Tibial nerve (tissue), 4 donors: ENCODE data around the gene TMEM266.

Experiments used
- CTCF ChIP-seq, 5 experiments: fragments of 200-600 bp in 3 of 5; fragments of 450-650 bp in 2 of 5; sonication (generic) in 3 of 5; IDR thresholded peaks; one replicate each; pipeline ENCODE4 v1.5.1; 2016 to 2019; ENCODE audit warnings: antibody characterized with exemption in 5 of 5, mild to moderate bottlenecking in 3 of 5, moderate library complexity in 2 of 5
- EP300 ChIP-seq, 2 donors: sonication (generic); formaldehyde crosslinking; IDR thresholded peaks; one replicate each; pipeline ENCODE4 v1.6.1; 2017; ENCODE audit warnings: antibody characterized with exemption in 2 of 2, mild to moderate bottlenecking in 1 of 2
- POLR2A ChIP-seq, 2 donors: fragments of 450-650 bp; IDR thresholded peaks; one replicate each; pipeline ENCODE4 v1.6.1; 2017; ENCODE audit warnings: antibody characterized with exemption in 2 of 2, mild to moderate bottlenecking in 2 of 2, moderate library complexity in 2 of 2

GRCh38 chr15:76189106-76189505, 129.3 kb downstream of the TMEM266 start:
- no peak for TF ChIP-seq CTCF (IDR thresholded peaks at IDR 0.05)
- TF ChIP-seq EP300 (IDR thresholded peaks at IDR 0.05): no peak
- no peak for TF ChIP-seq POLR2A (IDR thresholded peaks at IDR 0.05)
